Stimulated activated CD8-positive, alpha-beta memory T cell treated with anti-CD3 and anti-CD28 coated beads, Interleukin-12 subunit alpha, Interleukin-12 subunit beta, amount 100 ng/mL, for 4 hours (primary cell): ENCODE results near the gene COL28A1.
"Not testable (repeated sequence)": the region's sequence is repeated elsewhere in the genome, so short reads cannot be mapped to it uniquely, and the experiment has no call there.

ENCODE experiments used
- DNase-seq: peaks from one replicate; pipeline ENCODE4 v3.0.0-alpha.2; 2020; ENCODE audit warnings: low read depth

The COL28A1 gene

GRCh38 chr7:7464991-7465765 lies 70.5 kb downstream of the COL28A1 start:
- DNase-seq = not testable (repeated sequence)

GRCh38 chr7:7454000-7454399 lies 81.7 kb downstream of the COL28A1 start:
- no peak for DNase-seq

GRCh38 chr7:7452652-7453051 lies 83.0 kb downstream of the COL28A1 start:
- DNase-seq = no peak

GRCh38 chr7:7452119-7452518 lies 83.6 kb downstream of the COL28A1 start:
- DNase-seq = no peak

- DNase-seq = no peak
Observed at GRCh38 chr7:7449055-7449454, 86.6 kb downstream of the COL28A1 start.

- DNase-seq = no peak
Observed at GRCh38 chr7:7446616-7447015, 89.1 kb downstream of the COL28A1 start.

GRCh38 chr7:7443806-7444350 lies 91.8 kb downstream of the COL28A1 start:
- DNase-seq = no peak

DNA sequence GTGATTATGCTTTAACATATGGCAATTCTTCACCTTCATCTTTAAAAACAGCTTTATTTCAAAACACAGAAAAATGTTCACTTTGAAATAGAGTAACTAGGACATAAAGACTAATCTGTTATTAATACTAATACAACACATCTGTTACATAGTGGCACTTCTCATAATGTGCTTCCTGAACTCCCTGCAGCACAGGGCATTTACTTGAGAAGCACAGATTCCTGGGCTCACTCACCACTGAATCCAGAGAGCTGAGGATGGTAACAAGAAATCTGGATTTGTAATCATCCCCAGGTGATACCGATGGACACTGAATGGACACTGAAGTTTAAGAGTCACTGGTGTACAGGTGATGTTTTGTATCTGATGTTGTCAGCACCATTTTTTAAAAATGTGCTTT lies 96.1 kb downstream of the COL28A1 start:
- no peak for DNase-seq

- DNase-seq = no peak
Observed at GRCh38 chr7:7438851-7439250, 96.8 kb downstream of the COL28A1 start.

GRCh38 chr7:7435978-7436377 lies 99.7 kb downstream of the COL28A1 start:
- DNase-seq = no peak

- DNase-seq = no peak
Observed at GRCh38 chr7:7434329-7434728, 101.3 kb downstream of the COL28A1 start.

- DNase-seq = no peak
Observed at GRCh38 chr7:7433811-7434210, 101.9 kb downstream of the COL28A1 start.

GRCh38 chr7:7432979-7433378 lies 102.7 kb downstream of the COL28A1 start:
- DNase-seq = no peak

- no peak for DNase-seq
Observed at GRCh38 chr7:7428806-7429205, 106.9 kb downstream of the COL28A1 start.

DNA sequence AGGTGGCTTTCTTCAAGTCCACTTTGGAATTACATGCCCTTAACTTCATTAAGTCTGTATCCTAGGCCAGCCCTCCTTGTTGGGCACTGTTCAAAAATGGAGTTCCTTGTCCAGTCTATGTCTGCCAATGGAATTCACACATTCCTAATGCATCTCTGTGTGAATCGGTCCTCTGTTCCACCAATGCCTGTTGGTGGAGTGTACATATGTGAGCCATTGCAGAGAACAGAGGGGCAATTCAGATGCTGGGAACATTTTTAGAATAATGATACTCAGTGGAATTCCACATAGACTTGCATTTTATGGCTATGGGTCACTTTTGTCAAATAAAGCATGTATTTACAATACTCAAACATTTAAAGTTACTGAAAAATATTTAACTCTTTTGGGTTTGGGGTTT lies 108.3 kb downstream of the COL28A1 start:
- no peak for DNase-seq

DNA sequence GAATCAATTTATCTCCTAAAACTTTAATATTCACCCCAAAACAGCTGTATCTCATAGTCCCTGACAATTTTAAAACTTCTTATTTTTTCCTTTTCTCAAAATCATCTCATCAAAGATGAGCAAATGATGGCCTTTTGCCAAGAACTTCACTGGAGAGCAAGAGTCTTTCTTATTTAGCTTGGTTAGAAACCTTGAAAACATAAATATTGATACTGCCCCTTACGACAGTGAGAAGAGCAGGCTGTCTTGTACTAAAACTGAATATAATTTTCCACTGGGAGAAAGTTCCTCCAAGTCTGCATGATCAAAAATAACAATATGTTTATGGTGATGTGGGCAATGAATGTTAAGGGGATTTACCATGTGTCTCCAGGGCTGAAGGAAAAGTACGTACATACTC lies 109.0 kb downstream of the COL28A1 start:
- DNase-seq = no peak

DNA sequence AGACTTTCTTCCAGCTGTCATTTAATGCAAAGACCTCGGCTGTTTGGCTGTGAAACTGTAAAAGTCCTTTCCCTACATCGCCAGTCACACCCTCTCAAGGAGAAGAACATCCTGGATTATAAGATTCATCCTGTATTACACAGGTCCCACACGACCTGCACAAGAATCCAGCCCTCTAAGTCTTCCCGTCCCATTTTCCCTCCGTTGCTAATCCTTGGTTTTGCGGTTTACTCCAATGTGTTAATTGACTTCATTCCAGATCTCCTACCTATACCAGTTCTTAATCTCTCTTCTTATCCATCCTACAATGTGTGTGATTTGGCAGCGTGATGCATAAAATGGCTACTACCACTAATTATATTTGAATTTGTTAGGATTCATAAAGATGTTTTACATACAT lies 110.4 kb downstream of the COL28A1 start:
- DNase-seq = no peak

DNA sequence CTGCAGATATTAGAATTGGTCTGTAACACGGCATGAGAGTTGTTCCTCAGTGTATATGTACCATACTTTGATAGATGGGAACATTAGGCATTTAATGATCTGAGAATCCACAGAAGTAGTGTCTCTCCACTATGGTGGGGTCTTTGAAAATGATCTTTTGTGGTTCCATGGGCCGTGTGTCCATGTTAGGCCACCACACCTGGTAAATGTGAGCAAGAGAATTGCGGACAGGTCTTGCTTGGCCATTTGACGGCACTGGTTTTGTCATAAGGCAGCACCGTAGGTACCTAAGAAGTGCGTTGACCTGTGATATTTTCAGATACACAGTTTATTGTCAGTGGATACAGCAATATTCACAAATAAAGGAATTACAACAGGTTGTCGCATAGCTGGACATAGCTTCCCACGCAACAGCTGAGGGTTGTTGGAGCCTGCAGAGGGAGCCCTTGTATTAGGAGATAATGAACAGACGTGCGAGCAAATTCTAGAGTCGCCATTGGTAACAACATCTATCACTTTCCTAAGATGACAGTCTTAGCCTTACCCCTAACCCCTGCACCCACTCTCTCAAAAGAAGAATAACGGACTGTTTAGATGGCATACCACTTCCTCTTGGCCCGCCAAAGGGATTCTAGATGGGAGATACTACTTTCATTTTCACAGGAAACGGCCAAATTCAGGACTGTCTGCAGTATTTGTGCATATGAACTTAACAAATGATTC lies 111.4 kb downstream of the COL28A1 start:
- DNase-seq = no peak

DNA sequence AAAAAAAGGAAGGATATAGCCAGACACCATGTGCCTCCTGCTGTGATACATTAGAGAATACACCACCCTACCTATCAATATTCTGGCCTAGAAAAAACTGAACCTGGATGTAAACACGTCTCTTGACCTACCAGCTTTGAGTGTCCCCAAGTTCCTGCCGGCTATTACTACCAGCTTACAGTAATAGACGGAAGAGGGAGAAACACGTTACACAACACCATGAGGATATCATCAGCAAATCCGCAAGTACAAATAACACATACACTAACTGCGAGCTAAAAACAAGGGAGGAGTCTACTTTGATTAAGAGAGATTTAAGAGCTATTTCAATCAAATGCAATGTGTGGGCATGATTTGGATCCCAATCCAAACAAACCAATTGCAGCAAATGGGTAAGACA lies 113.0 kb downstream of the COL28A1 start:
- no peak for DNase-seq

DNA sequence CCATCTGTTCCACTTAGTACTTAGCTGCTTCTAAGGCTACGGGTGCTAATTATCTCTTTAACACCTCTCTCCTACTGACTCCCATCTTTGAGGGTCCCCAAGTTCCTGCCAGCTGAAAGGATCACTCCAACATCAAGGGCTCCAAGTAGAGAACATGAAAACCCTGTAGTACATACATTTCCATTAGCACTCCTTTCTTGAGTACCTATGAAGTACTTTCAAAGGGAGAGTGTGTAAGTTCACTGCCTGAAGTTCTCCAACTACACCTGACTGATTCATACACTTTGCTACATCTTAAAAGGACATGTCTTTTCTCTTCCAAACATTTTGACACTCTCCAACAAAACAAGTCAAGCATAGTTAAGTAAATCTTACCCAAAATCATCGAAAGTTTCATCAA lies 113.8 kb downstream of the COL28A1 start:
- no peak for DNase-seq

GRCh38 chr7:7418997-7419396 lies 116.7 kb downstream of the COL28A1 start:
- DNase-seq = no peak

- no peak for DNase-seq
Observed at GRCh38 chr7:7417851-7418250, 117.8 kb downstream of the COL28A1 start.

DNA sequence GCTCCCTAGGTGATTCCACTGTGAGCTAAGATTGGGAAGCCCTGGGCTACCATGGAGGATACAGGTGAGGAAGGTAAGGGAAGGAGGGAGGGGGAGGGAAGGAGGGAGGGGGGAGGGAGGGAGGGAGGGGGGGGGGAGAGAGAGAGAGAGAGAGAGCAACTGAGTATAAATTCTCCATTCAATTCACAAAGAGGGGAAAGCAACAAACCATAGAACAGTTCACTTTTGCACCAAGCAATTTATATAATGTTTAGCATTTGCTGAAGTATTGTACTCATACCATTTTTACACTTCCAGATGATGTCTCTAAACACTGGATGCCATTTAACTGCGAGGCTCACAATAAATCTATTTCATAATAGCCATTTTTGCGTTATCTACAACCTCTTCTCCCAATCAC lies 118.3 kb downstream of the COL28A1 start:
- no peak for DNase-seq
